ENCODE results near the gene PROC.
A peak's percentile ranks its signal among the peaks of the same experiment; 100 is the strongest.

The PROC gene

DNA sequence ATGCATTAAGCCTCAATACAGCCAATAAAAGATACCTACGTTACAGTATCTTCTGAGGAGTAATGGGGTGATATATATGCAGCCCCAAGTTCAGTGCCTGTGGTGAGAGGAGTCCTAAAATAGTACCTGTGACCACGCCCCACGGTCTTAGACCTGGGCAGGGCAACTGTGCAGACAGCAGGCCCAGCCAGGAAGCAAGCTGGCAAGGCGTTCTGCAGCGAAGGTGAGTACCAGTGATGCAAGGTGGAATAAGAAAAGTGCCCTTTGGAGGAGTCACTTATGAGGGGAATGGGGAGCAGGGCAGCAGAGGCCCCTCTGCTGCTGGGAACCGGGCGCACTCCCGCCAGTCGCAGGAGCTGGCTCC lies 17.7 kb upstream of the PROC start:
- H3K4me3 ChIP-seq = no peak overlapping the region
- no peaks in the 10 kb centered on the region for H3K36me3 ChIP-seq (ENCODE audit: insufficient read depth, low read length)
- H3K27ac ChIP-seq = no peak overlapping the region
- TF ChIP-seq FOXP2 (optimal IDR thresholded peaks at IDR 0.05; ENCODE audit: control extremely low read depth, extremely low read length, insufficient read depth) (no peak), EZH2 (IDR thresholded peaks at IDR 0.05) (no peak)
- no peak for DNase-seq (ENCODE audit: low read depth, low spot score)
- no peak overlapping the region for H3K9ac ChIP-seq (ENCODE audit: insufficient read length)
- H3K9me3 ChIP-seq (ENCODE audit: low read depth, low read length) = no peaks in the 10 kb centered on the region

DNA sequence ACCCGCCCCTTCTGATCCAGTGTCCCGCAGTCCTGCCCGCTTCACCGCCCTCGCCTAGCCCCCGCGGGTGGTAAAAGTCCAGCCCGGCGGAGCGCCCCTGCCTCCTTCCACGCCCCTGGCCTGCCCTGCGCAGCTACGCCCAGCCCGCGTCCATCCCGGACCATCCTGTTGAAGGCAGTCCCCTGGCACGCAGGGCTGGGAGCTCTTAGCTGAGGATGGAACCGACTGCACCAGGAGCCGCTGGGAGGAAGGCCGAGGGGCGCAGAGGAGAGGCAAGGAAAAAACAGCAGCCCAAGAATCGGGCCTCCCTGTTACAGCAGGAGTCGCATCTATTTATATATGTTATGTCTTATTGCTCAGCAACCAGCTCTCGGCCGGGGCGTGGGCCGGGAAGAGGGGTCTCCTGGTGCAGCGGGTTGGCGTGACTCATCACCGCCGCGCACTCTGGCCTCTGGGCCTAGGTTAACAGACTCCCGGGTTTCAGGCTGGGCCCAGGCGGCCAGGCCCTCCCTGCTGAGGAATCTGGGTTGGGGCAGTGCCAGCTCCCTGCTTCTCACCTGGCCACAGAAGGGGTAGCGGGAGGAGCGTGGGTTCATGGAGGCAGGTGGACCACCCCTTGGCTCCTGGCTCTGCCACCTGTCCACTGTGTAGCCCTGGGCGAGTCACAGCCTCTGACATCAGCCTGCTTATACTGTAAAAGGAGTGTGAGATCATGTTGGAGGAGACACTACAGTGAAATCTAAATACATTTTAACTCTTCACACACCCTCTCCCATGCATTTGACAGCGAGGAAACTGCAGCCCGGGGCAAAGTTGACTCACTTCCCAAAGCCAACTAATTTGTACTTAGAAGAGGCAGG lies 17.1 kb upstream of the PROC start:
- TF ChIP-seq POLR2AphosphoS5 (IDR thresholded peaks at IDR 0.05; ENCODE audit: borderline replicate concordance, low read depth, low read length) (no peak), EZH2 (IDR thresholded peaks at IDR 0.05) (no peak), FOXP2 (optimal IDR thresholded peaks at IDR 0.05; ENCODE audit: control extremely low read depth, extremely low read length, insufficient read depth) (no peak)
- no peak for DNase-seq (ENCODE audit: low read depth, low spot score)
- Histone ChIP-seq H3K9me3 (ENCODE audit: low read depth, low read length) (no peaks in the 10 kb centered on the region), H3K4me3 (no peak overlapping the region), H3K27ac (no peak overlapping the region; the same call in 1 of the 2 replicates), H3K9ac (ENCODE audit: insufficient read length) (no peak overlapping the region), H3K36me3 (ENCODE audit: insufficient read depth, low read length) (no peaks in the 10 kb centered on the region)

DNA sequence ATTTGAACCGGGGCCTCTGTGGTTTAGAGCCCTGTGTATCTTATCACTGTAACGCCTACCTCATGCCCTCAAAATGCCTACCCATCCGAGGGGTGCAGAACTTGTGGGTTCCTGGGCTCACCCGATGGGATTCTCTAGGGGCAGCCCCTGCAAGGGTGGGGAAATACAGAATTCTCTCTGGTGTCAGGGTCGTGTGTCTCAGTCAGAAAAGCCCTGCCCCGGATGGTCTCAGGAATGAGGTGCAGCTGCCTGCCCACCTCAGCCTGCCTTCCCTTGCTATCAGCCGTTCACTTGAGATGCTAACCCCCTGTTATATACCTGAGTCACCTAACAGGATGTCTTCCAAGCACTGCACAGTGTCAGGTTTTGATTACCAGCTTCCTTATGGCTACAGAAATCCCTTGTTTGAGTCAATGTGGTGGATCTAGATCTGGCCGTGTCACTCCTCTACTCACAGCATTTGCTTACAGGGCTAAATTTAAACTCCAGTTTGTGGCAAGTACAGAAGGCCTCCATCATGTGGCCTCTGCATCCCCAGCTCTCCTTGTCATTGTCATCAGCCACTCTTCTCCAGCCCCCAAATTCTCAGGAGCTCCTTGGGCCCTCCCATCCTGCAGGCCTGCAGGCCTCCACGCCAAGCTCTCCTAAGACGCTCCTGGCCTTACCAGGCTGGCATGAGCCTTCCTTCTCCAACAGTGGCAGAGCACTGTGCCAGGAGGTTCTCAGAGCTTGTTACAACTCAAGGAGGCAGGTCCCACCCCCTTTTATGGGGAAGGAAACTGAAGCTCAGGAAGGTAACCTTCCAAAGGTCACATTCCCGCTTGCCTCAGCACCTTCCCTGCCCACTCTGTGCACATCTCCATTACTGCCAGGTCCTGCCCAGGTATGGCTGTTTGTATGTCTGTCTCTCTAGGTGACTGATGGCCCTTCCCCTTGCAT lies 16.2 kb upstream of the PROC start:
- TF ChIP-seq EZH2 (IDR thresholded peaks at IDR 0.05) (no peak), FOXP2 (optimal IDR thresholded peaks at IDR 0.05; ENCODE audit: control extremely low read depth, extremely low read length, insufficient read depth) (no peak), POLR2AphosphoS5 (IDR thresholded peaks at IDR 0.05; ENCODE audit: borderline replicate concordance, low read depth, low read length) (no peak)
- no peaks in the 10 kb centered on the region for H3K36me3 ChIP-seq (ENCODE audit: insufficient read depth, low read length)
- H3K27ac ChIP-seq = 0 out of 2 replicates have a peak overlapping the region, but pooled peaks have one; percentile 44
- no peak overlapping the region for H3K4me3 ChIP-seq
- H3K9ac ChIP-seq (ENCODE audit: insufficient read length) = no peak overlapping the region
- no peaks in the 10 kb centered on the region for H3K9me3 ChIP-seq (ENCODE audit: low read depth, low read length)
- no peak for DNase-seq (ENCODE audit: low read depth, low spot score)

DNA sequence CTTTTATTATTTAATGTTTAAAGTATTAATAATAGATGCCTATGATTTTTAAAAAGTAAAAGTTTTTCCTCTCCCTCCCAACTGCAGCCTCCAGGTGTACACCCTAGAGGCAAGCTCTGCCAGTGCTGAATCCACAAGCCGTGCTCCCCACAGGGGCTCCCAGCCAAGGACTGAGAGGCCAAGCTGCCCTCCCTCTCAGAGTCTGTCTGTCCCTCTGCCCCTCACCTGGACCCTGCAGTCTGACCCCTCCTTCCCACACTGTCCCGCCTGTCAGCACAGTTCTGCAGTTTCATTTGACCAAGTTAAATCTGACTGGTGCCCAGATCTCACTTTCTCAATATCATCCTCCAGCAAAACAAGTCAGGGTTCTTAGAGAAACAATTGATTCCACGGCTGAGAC lies 14.8 kb upstream of the PROC start:
- TF ChIP-seq EZH2 (IDR thresholded peaks at IDR 0.05) (no peak), POLR2AphosphoS5 (IDR thresholded peaks at IDR 0.05; ENCODE audit: borderline replicate concordance, low read depth, low read length) (no peak), FOXP2 (optimal IDR thresholded peaks at IDR 0.05; ENCODE audit: control extremely low read depth, extremely low read length, insufficient read depth) (no peak)
- no peak for DNase-seq (ENCODE audit: low read depth, low spot score)
- H3K36me3 ChIP-seq (ENCODE audit: insufficient read depth, low read length) = no peaks in the 10 kb centered on the region
- H3K9ac ChIP-seq (ENCODE audit: insufficient read length) = no peak overlapping the region
- no peaks in the 10 kb centered on the region for H3K9me3 ChIP-seq (ENCODE audit: low read depth, low read length)
- peak overlapping the region; percentile 7; the same call in 1 of the 2 replicates for H3K27ac ChIP-seq
- no peak overlapping the region for H3K4me3 ChIP-seq

DNA sequence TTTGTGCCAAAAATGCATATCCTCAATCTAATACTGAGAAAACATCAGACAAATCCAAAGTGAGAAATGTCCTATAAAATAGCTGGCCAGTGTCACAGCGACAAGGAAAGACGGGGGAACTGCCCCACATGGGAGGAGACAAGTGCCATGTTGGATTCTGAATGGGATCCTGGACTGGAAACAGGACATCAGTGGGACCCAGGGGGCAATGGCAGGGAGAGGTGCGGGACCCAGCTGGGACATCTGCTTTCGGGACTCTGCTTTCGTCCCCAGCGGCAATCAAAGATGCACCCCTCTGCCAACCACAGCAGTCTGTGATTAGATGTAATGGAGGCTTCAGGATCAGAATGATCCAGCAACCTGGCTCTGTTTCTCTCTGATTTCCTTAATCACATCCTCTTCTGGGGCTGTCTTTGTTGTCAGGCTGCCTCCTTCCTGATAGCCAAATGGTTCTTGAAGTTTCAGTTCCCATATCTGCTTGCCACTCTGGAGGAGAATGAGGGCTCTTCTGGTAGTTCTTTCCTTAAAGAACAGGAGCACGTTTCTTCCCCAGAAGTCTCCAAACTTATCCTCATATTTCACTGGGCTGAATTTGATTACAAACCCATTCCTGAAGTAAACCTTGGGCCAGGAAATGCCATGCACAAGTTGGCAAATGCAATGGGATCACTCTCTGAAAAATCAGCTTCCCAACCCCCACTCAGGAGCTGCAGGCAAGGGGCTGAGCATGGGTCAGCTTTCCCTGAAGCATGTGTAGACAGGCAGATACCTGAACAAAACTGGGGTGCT lies 13.6 kb upstream of the PROC start:
- Histone ChIP-seq H3K27ac (peak overlapping the region; percentile 67), H3K9me3 (ENCODE audit: low read depth, low read length) (no peaks in the 10 kb centered on the region), H3K4me3 (no peak overlapping the region), H3K9ac (ENCODE audit: insufficient read length) (no peak overlapping the region), H3K36me3 (ENCODE audit: insufficient read depth, low read length) (no peaks in the 10 kb centered on the region)
- TF ChIP-seq EZH2 (IDR thresholded peaks at IDR 0.05) = no peak
- TF ChIP-seq FOXP2 (optimal IDR thresholded peaks at IDR 0.05; ENCODE audit: control extremely low read depth, extremely low read length, insufficient read depth) = no peak
- TF ChIP-seq POLR2AphosphoS5 (IDR thresholded peaks at IDR 0.05; ENCODE audit: borderline replicate concordance, low read depth, low read length) = no peak
- no peak for DNase-seq (ENCODE audit: low read depth, low spot score)

DNA sequence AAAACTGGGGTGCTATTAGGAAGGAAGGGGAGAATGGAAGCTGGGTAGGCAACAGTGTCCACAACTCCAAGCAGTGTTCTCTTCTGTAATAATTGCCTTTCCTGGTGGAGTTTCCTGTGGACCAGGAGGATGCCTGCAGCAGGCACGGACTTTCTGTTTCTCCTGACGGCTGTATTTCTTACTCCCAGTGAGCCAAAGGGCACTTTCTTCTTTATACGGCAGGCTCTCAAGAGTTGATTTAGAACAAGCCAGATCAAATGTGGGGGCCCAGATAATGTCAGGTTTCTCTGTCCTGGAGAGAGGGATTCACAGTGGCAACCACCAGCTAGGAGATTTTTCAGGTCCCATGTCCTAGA lies 13.0 kb upstream of the PROC start:
- no peaks in the 10 kb centered on the region for H3K9me3 ChIP-seq (ENCODE audit: low read depth, low read length)
- TF ChIP-seq POLR2AphosphoS5 (IDR thresholded peaks at IDR 0.05; ENCODE audit: borderline replicate concordance, low read depth, low read length) (no peak), EZH2 (IDR thresholded peaks at IDR 0.05) (no peak), FOXP2 (optimal IDR thresholded peaks at IDR 0.05; ENCODE audit: control extremely low read depth, extremely low read length, insufficient read depth) (no peak)
- no peaks in the 10 kb centered on the region for H3K36me3 ChIP-seq (ENCODE audit: insufficient read depth, low read length)
- no peak for DNase-seq (ENCODE audit: low read depth, low spot score)
- H3K9ac ChIP-seq (ENCODE audit: insufficient read length) = peak overlapping the region; percentile 41
- no peak overlapping the region for H3K4me3 ChIP-seq
- peak overlapping the region; percentile 67 for H3K27ac ChIP-seq

DNA sequence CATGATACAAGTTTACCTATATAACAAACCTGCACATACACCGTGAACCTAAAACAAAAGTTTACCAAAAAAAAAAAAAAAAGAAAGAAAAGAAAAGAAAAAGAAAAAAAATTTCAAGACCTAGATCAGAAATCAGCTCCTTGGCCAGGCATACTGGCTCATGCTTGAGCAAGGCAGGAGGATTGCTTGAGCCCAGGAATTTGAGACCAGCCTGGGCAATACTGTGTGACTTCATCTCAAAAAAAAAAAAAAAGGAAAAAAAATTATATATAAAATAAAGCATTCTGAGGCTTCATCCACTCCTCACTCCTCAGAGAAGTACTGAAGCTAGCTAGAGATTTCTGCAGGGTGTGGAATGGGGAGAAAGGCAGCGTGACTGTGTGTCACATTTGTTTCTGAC lies 11.8 kb upstream of the PROC start:
- no peak for DNase-seq (ENCODE audit: low read depth, low spot score)
- H3K36me3 ChIP-seq (ENCODE audit: insufficient read depth, low read length) = no peaks in the 10 kb centered on the region
- no peak for TF ChIP-seq FOXP2 (optimal IDR thresholded peaks at IDR 0.05; ENCODE audit: control extremely low read depth, extremely low read length, insufficient read depth)
- TF ChIP-seq POLR2AphosphoS5 (IDR thresholded peaks at IDR 0.05; ENCODE audit: borderline replicate concordance, low read depth, low read length) = no peak
- H3K9me3 ChIP-seq (ENCODE audit: low read depth, low read length) = no peaks in the 10 kb centered on the region
- H3K27ac ChIP-seq = peak overlapping the region; percentile 23; the same call in 1 of the 2 replicates
- H3K9ac ChIP-seq (ENCODE audit: insufficient read length) = no peak overlapping the region
- H3K4me3 ChIP-seq = no peak overlapping the region

DNA sequence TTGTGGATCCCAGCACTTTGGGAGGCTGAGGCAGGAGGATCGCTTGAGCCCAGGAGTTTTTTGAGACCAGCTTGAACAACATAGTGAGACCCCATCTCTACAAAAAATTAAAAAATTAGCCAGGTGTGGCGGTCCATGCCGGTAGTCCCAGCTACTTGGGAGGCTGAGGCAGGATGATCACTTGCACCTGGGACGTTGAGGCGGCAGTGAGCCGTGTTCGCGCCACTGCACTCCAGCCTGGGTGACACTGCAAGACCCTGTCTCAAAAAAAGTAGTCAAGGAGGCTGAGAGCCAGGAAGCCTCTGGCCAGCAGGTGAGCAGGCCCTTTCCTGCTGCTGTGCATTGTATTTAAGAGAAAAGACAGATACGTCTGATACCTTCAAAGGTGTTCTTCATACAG lies 11.1 kb upstream of the PROC start:
- no peak overlapping the region for H3K4me3 ChIP-seq
- H3K9ac ChIP-seq (ENCODE audit: insufficient read length) = no peak overlapping the region
- no peak for TF ChIP-seq FOXP2 (optimal IDR thresholded peaks at IDR 0.05; ENCODE audit: control extremely low read depth, extremely low read length, insufficient read depth)
- TF ChIP-seq EZH2 (IDR thresholded peaks at IDR 0.05) = no peak
- no peak for TF ChIP-seq POLR2AphosphoS5 (IDR thresholded peaks at IDR 0.05; ENCODE audit: borderline replicate concordance, low read depth, low read length)
- DNase-seq (ENCODE audit: low read depth, low spot score) = no peak
- H3K36me3 ChIP-seq (ENCODE audit: insufficient read depth, low read length) = no peaks in the 10 kb centered on the region
- H3K9me3 ChIP-seq (ENCODE audit: low read depth, low read length) = no peaks in the 10 kb centered on the region; the same call in 1 of the 2 replicates
- H3K27ac ChIP-seq = peak overlapping the region; percentile 64
